Heart left ventricle (tissue), 13 donors: Measurements from ENCODE around the gene KRTAP2-1.

ENCODE experiments used
- POLR2A ChIP-seq, 2 donors: fragments of 450-650 bp; IDR thresholded peaks; one replicate each; pipeline ENCODE4 v1.6.1; 2017; ENCODE audit warnings: antibody characterized with exemption in 2 of 2, mild to moderate bottlenecking in 2 of 2, moderate library complexity in 2 of 2
- TF ChIP-seq, protein P1 (sequence below), 12 donors: fragments of 200-600 bp; sonication (generic) in 4 of 12; IDR thresholded peaks; one replicate each; pipeline versions ENCODE4 v1.5.0 to v1.8.0; 2018 to 2022; ENCODE audit warnings: antibody characterized with exemption in 12 of 12, mild to moderate bottlenecking in 5 of 12
- donor health status: ischemic (EF 13 %, LVEDD 7.1; RV severe dilation, severe dysfunction).
- donor health status: DM: no; HTN: yes; CAD: no.
- donor health status: DM: no; HTN: no; CAD: no.
- donor health status: ischemic (EF 25% LVEDD 6.9; RV normal size, moderate dysfunction).
- donor health status: ischemic (EF 25% LVEDD 5.7; RV mildly dilated, moderate dysfunction).
- donor health status: ischemic (EF 35%, LVEDD 5.7; RV mildly dilated, moderate dysfunction).
- donor health status: nonischemic (EF 11% LVEDD 7.7; RV severe dilation, severe dysfunction).
- donor health status: DM: yes; HTN: yes; CAD: no.
- donor health status: PGD.
- donor health status: ischemic (EF 29% LVEDD 5.4; RV normal size, mild dysfunction).
- donor health status: nonischemic (EF 23%, LVEDD 6.1; RV moderate dilation, normal function).

DNA sequence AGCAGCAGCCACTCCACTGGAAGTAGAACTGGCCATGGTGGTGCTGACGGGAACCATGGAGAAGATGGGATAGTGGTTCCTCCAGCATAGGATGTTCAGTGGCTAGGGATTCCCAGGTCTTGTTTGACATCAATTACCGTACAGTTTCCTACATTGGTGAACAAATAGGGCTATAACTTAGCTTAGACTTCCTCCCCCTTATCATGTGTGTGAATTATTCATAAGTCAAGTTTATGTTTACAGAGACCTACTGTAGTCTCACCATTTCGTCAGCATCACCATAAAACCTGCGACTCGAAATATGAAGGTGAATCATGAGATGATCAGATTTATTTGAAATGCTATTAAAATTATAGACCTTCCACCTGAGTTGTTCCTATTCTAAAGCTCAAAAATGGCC, 11.6 kb upstream of the KRTAP2-1 start:
- TF ChIP-seq, protein P1, sequence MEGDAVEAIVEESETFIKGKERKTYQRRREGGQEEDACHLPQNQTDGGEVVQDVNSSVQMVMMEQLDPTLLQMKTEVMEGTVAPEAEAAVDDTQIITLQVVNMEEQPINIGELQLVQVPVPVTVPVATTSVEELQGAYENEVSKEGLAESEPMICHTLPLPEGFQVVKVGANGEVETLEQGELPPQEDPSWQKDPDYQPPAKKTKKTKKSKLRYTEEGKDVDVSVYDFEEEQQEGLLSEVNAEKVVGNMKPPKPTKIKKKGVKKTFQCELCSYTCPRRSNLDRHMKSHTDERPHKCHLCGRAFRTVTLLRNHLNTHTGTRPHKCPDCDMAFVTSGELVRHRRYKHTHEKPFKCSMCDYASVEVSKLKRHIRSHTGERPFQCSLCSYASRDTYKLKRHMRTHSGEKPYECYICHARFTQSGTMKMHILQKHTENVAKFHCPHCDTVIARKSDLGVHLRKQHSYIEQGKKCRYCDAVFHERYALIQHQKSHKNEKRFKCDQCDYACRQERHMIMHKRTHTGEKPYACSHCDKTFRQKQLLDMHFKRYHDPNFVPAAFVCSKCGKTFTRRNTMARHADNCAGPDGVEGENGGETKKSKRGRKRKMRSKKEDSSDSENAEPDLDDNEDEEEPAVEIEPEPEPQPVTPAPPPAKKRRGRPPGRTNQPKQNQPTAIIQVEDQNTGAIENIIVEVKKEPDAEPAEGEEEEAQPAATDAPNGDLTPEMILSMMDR (IDR thresholded peaks at IDR 0.05), result no peak
- no peak for TF ChIP-seq POLR2A (IDR thresholded peaks at IDR 0.05)
